Measurements from ENCODE around the gene CCDC88C.
"Not testable (repeated sequence)": the region's sequence is repeated elsewhere in the genome, so short reads cannot be mapped to it uniquely, and the experiment has no call there.

Gene CCDC88C

GRCh38 chr14:91282954-91283645 lies 134.5 kb downstream of the CCDC88C start:
- DNase-seq: no peak

GRCh38 chr14:91281346-91281745 lies 136.3 kb downstream of the CCDC88C start:
- no peak for DNase-seq

GRCh38 chr14:91280129-91280528 lies 137.5 kb downstream of the CCDC88C start:
- peak; percentile 46 for DNase-seq

- no peak for DNase-seq
Measured at GRCh38 chr14:91279354-91279753, 138.3 kb downstream of the CCDC88C start.

GRCh38 chr14:91278383-91278715 lies 139.3 kb downstream of the CCDC88C start:
- no peak for DNase-seq

- no peak for DNase-seq
Measured at GRCh38 chr14:91277546-91278382, 139.9 kb downstream of the CCDC88C start.

- no peak for DNase-seq
Measured at GRCh38 chr14:91274796-91275195, 142.8 kb downstream of the CCDC88C start.

- DNase-seq: no peak
Measured at GRCh38 chr14:91273885-91274273, 143.7 kb downstream of the CCDC88C start.

- no peak for DNase-seq
Measured at GRCh38 chr14:91273273-91273884, 144.2 kb downstream of the CCDC88C start.

- DNase-seq: no peak
Measured at GRCh38 chr14:91272341-91273272, 145.0 kb downstream of the CCDC88C start.

- DNase-seq: no peak
Measured at GRCh38 chr14:91271639-91272038, 146.0 kb downstream of the CCDC88C start.

- DNase-seq: no peak
Measured at GRCh38 chr14:91270619-91271018, 147.0 kb downstream of the CCDC88C start.

GRCh38 chr14:91270188-91270587 lies 147.4 kb downstream of the CCDC88C start:
- DNase-seq: no peak

GRCh38 chr14:91269076-91269991 lies 148.3 kb downstream of the CCDC88C start:
- no peak for DNase-seq

- DNase-seq: no peak
Measured at GRCh38 chr14:91267965-91268437, 149.6 kb downstream of the CCDC88C start.

- not testable (repeated sequence) for DNase-seq
Measured at GRCh38 chr14:91266276-91266675, 151.3 kb downstream of the CCDC88C start.

GRCh38 chr14:91265404-91265803 lies 152.2 kb downstream of the CCDC88C start:
- no peak for DNase-seq

- DNase-seq: no peak
Measured at GRCh38 chr14:91264151-91265150, 153.2 kb downstream of the CCDC88C start.

GRCh38 chr14:91263329-91263728 lies 154.3 kb downstream of the CCDC88C start:
- no peak for DNase-seq

- DNase-seq: no peak
Measured at GRCh38 chr14:91261986-91262549, 155.6 kb downstream of the CCDC88C start.
